ENCODE results near the gene SACS.

SACS gene

GRCh38 chr13:23365652-23366051 lies 67.8 kb downstream of the SACS start:
- Histone ChIP-seq H3K27me3 (ENCODE audit: control insufficient read depth, insufficient read depth, low read length, poor library complexity, severe bottlenecking) (no peaks in the 10 kb centered on the region), H3K4me1 (ENCODE audit: control insufficient read depth, insufficient read depth, low read length) (no peaks in the 10 kb centered on the region), H3K4me3 (ENCODE audit: insufficient read depth, low read depth, low read length) (no peak overlapping the region), H3K27ac (ENCODE audit: insufficient read depth, low read depth, low read length, poor library complexity, severe bottlenecking) (no peak overlapping the region), H3K36me3 (ENCODE audit: control insufficient read depth, insufficient read depth, low read length) (peaks cover 46% of the 10 kb centered on the region), H3K9me3 (ENCODE audit: control insufficient read depth, low read length) (no peaks in the 10 kb centered on the region)
- 93 to 95% methylated on average over 3 of the region's 3 CpGs for WGBS, 2 experiments

GRCh38 chr13:23359882-23360281 lies 73.6 kb downstream of the SACS start:
- no peaks in the 10 kb centered on the region for H3K4me1 ChIP-seq (ENCODE audit: control insufficient read depth, insufficient read depth, low read length)
- no peak overlapping the region for H3K27ac ChIP-seq (ENCODE audit: insufficient read depth, low read depth, low read length, poor library complexity, severe bottlenecking)
- H3K36me3 ChIP-seq (ENCODE audit: control insufficient read depth, insufficient read depth, low read length) = peaks cover 18% of the 10 kb centered on the region
- H3K9me3 ChIP-seq (ENCODE audit: control insufficient read depth, low read length) = no peaks in the 10 kb centered on the region
- 100% methylated on average over 1 of the region's 1 CpG; no CpG with 5 or more reads in 1 of the 2 experiments for WGBS, 2 experiments
- H3K27me3 ChIP-seq (ENCODE audit: control insufficient read depth, insufficient read depth, low read length, poor library complexity, severe bottlenecking) = no peaks in the 10 kb centered on the region
- H3K4me3 ChIP-seq (ENCODE audit: insufficient read depth, low read depth, low read length) = no peak overlapping the region

GRCh38 chr13:23357349-23357748 lies 76.2 kb downstream of the SACS start:
- H3K36me3 ChIP-seq (ENCODE audit: control insufficient read depth, insufficient read depth, low read length) = peaks cover 20% of the 10 kb centered on the region
- H3K9me3 ChIP-seq (ENCODE audit: control insufficient read depth, low read length) = no peaks in the 10 kb centered on the region
- 86 to 100% methylated on average over 1 of the region's 1 CpG for WGBS, 2 experiments
- H3K27me3 ChIP-seq (ENCODE audit: control insufficient read depth, insufficient read depth, low read length, poor library complexity, severe bottlenecking) = no peaks in the 10 kb centered on the region
- no peaks in the 10 kb centered on the region for H3K4me1 ChIP-seq (ENCODE audit: control insufficient read depth, insufficient read depth, low read length)
- no peak overlapping the region for H3K4me3 ChIP-seq (ENCODE audit: insufficient read depth, low read depth, low read length)
- no peak overlapping the region for H3K27ac ChIP-seq (ENCODE audit: insufficient read depth, low read depth, low read length, poor library complexity, severe bottlenecking)

- no peaks in the 10 kb centered on the region for H3K27me3 ChIP-seq (ENCODE audit: control insufficient read depth, insufficient read depth, low read length, poor library complexity, severe bottlenecking)
- no peaks in the 10 kb centered on the region for H3K9me3 ChIP-seq (ENCODE audit: control insufficient read depth, low read length)
- H3K27ac ChIP-seq (ENCODE audit: insufficient read depth, low read depth, low read length, poor library complexity, severe bottlenecking) = no peak overlapping the region
- H3K4me3 ChIP-seq (ENCODE audit: insufficient read depth, low read depth, low read length) = no peak overlapping the region
- no peaks in the 10 kb centered on the region for H3K4me1 ChIP-seq (ENCODE audit: control insufficient read depth, insufficient read depth, low read length)
- H3K36me3 ChIP-seq (ENCODE audit: control insufficient read depth, insufficient read depth, low read length) = peaks cover 20% of the 10 kb centered on the region
- WGBS, 2 experiments = 90 to 94% methylated on average over 2 of the region's 2 CpGs
Observed at GRCh38 chr13:23356368-23356767, 77.1 kb downstream of the SACS start.

- no peak overlapping the region for H3K4me3 ChIP-seq (ENCODE audit: insufficient read depth, low read depth, low read length)
- H3K9me3 ChIP-seq (ENCODE audit: control insufficient read depth, low read length) = no peaks in the 10 kb centered on the region
- H3K36me3 ChIP-seq (ENCODE audit: control insufficient read depth, insufficient read depth, low read length) = peaks cover 20% of the 10 kb centered on the region
- H3K27me3 ChIP-seq (ENCODE audit: control insufficient read depth, insufficient read depth, low read length, poor library complexity, severe bottlenecking) = no peaks in the 10 kb centered on the region
- 96 to 97% methylated on average over 5 of the region's 5 CpGs for WGBS, 2 experiments
- H3K27ac ChIP-seq (ENCODE audit: insufficient read depth, low read depth, low read length, poor library complexity, severe bottlenecking) = no peak overlapping the region
- H3K4me1 ChIP-seq (ENCODE audit: control insufficient read depth, insufficient read depth, low read length) = no peaks in the 10 kb centered on the region
Observed at GRCh38 chr13:23354520-23354919, 79.0 kb downstream of the SACS start.

- Histone ChIP-seq H3K4me3 (ENCODE audit: insufficient read depth, low read depth, low read length) (no peak overlapping the region), H3K9me3 (ENCODE audit: control insufficient read depth, low read length) (no peaks in the 10 kb centered on the region), H3K36me3 (ENCODE audit: control insufficient read depth, insufficient read depth, low read length) (peaks cover 20% of the 10 kb centered on the region), H3K27ac (ENCODE audit: insufficient read depth, low read depth, low read length, poor library complexity, severe bottlenecking) (no peak overlapping the region), H3K27me3 (ENCODE audit: control insufficient read depth, insufficient read depth, low read length, poor library complexity, severe bottlenecking) (no peaks in the 10 kb centered on the region), H3K4me1 (ENCODE audit: control insufficient read depth, insufficient read depth, low read length) (no peaks in the 10 kb centered on the region)
- WGBS, 2 experiments = 76 to 88% methylated on average over 3 to 4 of the region's 4 CpGs
Observed at GRCh38 chr13:23352161-23352560, 81.3 kb downstream of the SACS start.

GRCh38 chr13:23350009-23350408 lies 83.5 kb downstream of the SACS start:
- Histone ChIP-seq H3K4me1 (ENCODE audit: control insufficient read depth, insufficient read depth, low read length) (no peaks in the 10 kb centered on the region), H3K36me3 (ENCODE audit: control insufficient read depth, insufficient read depth, low read length) (peaks cover 17% of the 10 kb centered on the region), H3K27me3 (ENCODE audit: control insufficient read depth, insufficient read depth, low read length, poor library complexity, severe bottlenecking) (no peaks in the 10 kb centered on the region), H3K4me3 (ENCODE audit: insufficient read depth, low read depth, low read length) (no peak overlapping the region), H3K27ac (ENCODE audit: insufficient read depth, low read depth, low read length, poor library complexity, severe bottlenecking) (no peak overlapping the region), H3K9me3 (ENCODE audit: control insufficient read depth, low read length) (no peaks in the 10 kb centered on the region)
- WGBS, 2 experiments = 97 to 98% methylated on average over 3 of the region's 3 CpGs

- no peak overlapping the region for H3K4me3 ChIP-seq (ENCODE audit: insufficient read depth, low read depth, low read length)
- H3K36me3 ChIP-seq (ENCODE audit: control insufficient read depth, insufficient read depth, low read length) = peaks cover 11% of the 10 kb centered on the region
- WGBS, 2 experiments = 96 to 99% methylated on average over 3 to 4 of the region's 4 CpGs
- H3K27me3 ChIP-seq (ENCODE audit: control insufficient read depth, insufficient read depth, low read length, poor library complexity, severe bottlenecking) = no peaks in the 10 kb centered on the region
- no peaks in the 10 kb centered on the region for H3K9me3 ChIP-seq (ENCODE audit: control insufficient read depth, low read length)
- no peak overlapping the region for H3K27ac ChIP-seq (ENCODE audit: insufficient read depth, low read depth, low read length, poor library complexity, severe bottlenecking)
- no peaks in the 10 kb centered on the region for H3K4me1 ChIP-seq (ENCODE audit: control insufficient read depth, insufficient read depth, low read length)
Observed at GRCh38 chr13:23349161-23349897, 84.2 kb downstream of the SACS start.

- Histone ChIP-seq H3K36me3 (ENCODE audit: control insufficient read depth, insufficient read depth, low read length) (peaks cover 10% of the 10 kb centered on the region), H3K27ac (ENCODE audit: insufficient read depth, low read depth, low read length, poor library complexity, severe bottlenecking) (no peak overlapping the region), H3K27me3 (ENCODE audit: control insufficient read depth, insufficient read depth, low read length, poor library complexity, severe bottlenecking) (no peaks in the 10 kb centered on the region), H3K4me1 (ENCODE audit: control insufficient read depth, insufficient read depth, low read length) (no peaks in the 10 kb centered on the region), H3K4me3 (ENCODE audit: insufficient read depth, low read depth, low read length) (no peak overlapping the region), H3K9me3 (ENCODE audit: control insufficient read depth, low read length) (no peaks in the 10 kb centered on the region)
- 90 to 92% methylated on average over 4 of the region's 4 CpGs for WGBS, 2 experiments
Observed at GRCh38 chr13:23348262-23349127, 85.0 kb downstream of the SACS start.

GRCh38 chr13:23347601-23348000 lies 85.9 kb downstream of the SACS start:
- 100% methylated on average over 1 of the region's 1 CpG; no CpG with 5 or more reads in 1 of the 2 experiments for WGBS, 2 experiments

More at GRCh38 chr13:23347601-23348000, 85.9 kb downstream of the SACS start:
- H3K4me3 ChIP-seq (ENCODE audit: insufficient read depth, low read depth, low read length) = no peak overlapping the region
- no peaks in the 10 kb centered on the region for H3K4me1 ChIP-seq (ENCODE audit: control insufficient read depth, insufficient read depth, low read length)
- H3K27ac ChIP-seq (ENCODE audit: insufficient read depth, low read depth, low read length, poor library complexity, severe bottlenecking) = no peak overlapping the region
- H3K36me3 ChIP-seq (ENCODE audit: control insufficient read depth, insufficient read depth, low read length) = peaks cover 16% of the 10 kb centered on the region
- H3K27me3 ChIP-seq (ENCODE audit: control insufficient read depth, insufficient read depth, low read length, poor library complexity, severe bottlenecking) = no peaks in the 10 kb centered on the region
- H3K9me3 ChIP-seq (ENCODE audit: control insufficient read depth, low read length) = no peaks in the 10 kb centered on the region
